ENCODE results near the gene FAM47C.
"Not testable (repeated sequence)": the region's sequence is repeated elsewhere in the genome, so short reads cannot be mapped to it uniquely, and the experiment has no call there.

DNA sequence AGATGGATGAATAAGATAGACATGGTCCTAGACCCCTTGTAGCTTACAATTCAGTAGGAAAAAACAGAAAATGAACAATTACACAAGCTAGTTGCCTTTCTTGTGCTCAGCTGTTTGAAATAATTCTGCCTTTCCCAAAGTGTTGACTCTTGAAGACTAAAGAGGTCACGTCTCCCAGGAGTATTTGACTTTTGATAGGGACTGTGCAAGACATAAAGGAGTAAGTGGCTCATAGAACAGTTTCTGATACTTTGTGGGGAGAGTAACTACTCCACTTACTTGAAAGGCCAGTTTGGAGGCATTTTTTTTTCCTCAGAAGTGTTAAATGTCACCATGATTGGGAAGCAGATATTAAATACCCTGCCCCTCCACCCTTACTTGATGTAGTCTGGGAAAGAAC is 21.0 kb upstream of the FAM47C start:
- TF ChIP-seq, protein P1, sequence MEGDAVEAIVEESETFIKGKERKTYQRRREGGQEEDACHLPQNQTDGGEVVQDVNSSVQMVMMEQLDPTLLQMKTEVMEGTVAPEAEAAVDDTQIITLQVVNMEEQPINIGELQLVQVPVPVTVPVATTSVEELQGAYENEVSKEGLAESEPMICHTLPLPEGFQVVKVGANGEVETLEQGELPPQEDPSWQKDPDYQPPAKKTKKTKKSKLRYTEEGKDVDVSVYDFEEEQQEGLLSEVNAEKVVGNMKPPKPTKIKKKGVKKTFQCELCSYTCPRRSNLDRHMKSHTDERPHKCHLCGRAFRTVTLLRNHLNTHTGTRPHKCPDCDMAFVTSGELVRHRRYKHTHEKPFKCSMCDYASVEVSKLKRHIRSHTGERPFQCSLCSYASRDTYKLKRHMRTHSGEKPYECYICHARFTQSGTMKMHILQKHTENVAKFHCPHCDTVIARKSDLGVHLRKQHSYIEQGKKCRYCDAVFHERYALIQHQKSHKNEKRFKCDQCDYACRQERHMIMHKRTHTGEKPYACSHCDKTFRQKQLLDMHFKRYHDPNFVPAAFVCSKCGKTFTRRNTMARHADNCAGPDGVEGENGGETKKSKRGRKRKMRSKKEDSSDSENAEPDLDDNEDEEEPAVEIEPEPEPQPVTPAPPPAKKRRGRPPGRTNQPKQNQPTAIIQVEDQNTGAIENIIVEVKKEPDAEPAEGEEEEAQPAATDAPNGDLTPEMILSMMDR (IDR thresholded peaks at IDR 0.05): not testable (repeated sequence)
- TF ChIP-seq POLR2A (IDR thresholded peaks at IDR 0.05): not testable (repeated sequence)
